Thoracic aorta (tissue), 2 donors: ENCODE results near the gene MRPL44. TPM values are rescaled to one million over a fixed set of nuclear protein-coding genes. Genes with fewer than 3 reads are reported as not detected.
A peak's percentile ranks its signal among the peaks of the same experiment; 100 is the strongest.

Source experiments
- ATAC-seq: fragments of 150-250 bp; one replicate; pipeline ENCODE4 v1.8.0; 2017; ENCODE audit warnings: low read depth; ENCODE audit not compliant: insufficient number of reproducible peaks, low FRiP score
- DNase-seq: peaks from one replicate; pipeline ENCODE4 v3.0.0-alpha.2; 2020; ENCODE audit warnings: low spot score
- H3K27ac ChIP-seq, 2 donors: fragments of 200-600 bp; sonication (generic); 1 replicate in 1 of 2; 2 replicates in 1 of 2; pipeline ENCODE4 v1.5.1; 2016; ENCODE audit warnings: mild to moderate bottlenecking in 2 of 2, moderate library complexity in 2 of 2
- H3K27me3 ChIP-seq: fragments of 200-600 bp; sonication (generic); replicated peaks from 2 replicates; pipeline ENCODE4 v1.6.0; 2016; ENCODE audit warnings: mild to moderate bottlenecking; ENCODE audit not compliant: insufficient read depth
- H3K36me3 ChIP-seq: fragments of 200-600 bp; sonication (generic); one replicate; pipeline ENCODE4 v1.5.1; 2016
- H3K4me1 ChIP-seq, 2 donors: fragments of 200-600 bp; sonication (generic); 1 replicate in 1 of 2; 2 replicates in 1 of 2; pipeline versions ENCODE4 v1.5.1 to v1.6.0; 2016; ENCODE audit warnings: low read depth in 2 of 2, mild to moderate bottlenecking in 1 of 2; ENCODE audit not compliant: control insufficient read depth in 1 of 2
- H3K4me3 ChIP-seq: fragments of 200-600 bp; sonication (generic); 2 replicates; pipeline ENCODE4 v1.5.1; 2016; ENCODE audit warnings: mild to moderate bottlenecking
- H3K9me3 ChIP-seq: fragments of 200-600 bp; sonication (generic); 2 replicates; pipeline ENCODE4 v1.5.1; 2016
- total RNA-seq, 2 donors: library from RNA; depleted of rRNA; stranded (reverse); fragments of >200 nt; gene quantifications; one replicate each; pipeline versions ENCODE4 v1.1.0 to v1.2.3, GENCODE V29; 2016
- TF ChIP-seq, protein P1 (sequence below): fragments of 200-600 bp; sonication (generic); IDR thresholded peaks from one replicate; pipeline ENCODE4 v1.5.1; 2019; ENCODE audit warnings: antibody characterized with exemption

MRPL44 gene
- total RNA-seq, 2 donors from 2014 or later = 20.5 to 22.7 TPM

DNA sequence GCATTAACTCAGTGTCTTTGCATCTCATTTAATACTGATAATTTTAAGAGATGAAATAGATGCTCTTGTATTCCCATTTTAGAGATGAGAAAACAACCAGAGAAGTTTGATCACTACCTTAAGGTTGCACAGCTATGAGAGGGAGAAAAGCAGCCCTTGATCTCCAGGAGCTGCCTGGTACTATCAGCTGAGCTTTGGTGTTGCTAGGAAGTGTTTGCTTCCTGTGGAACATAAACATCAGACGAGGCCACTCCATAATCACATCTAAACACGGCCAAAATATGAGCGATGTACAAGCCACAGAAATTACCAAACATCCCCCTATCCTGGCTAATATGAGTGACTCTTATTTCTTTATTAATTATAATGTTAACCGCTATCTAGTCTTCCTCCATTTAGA lies 11.5 kb upstream of the MRPL44 start:
- ATAC-seq = no peak
- peak overlapping the region; percentile 76 for H3K4me3 ChIP-seq

DNA sequence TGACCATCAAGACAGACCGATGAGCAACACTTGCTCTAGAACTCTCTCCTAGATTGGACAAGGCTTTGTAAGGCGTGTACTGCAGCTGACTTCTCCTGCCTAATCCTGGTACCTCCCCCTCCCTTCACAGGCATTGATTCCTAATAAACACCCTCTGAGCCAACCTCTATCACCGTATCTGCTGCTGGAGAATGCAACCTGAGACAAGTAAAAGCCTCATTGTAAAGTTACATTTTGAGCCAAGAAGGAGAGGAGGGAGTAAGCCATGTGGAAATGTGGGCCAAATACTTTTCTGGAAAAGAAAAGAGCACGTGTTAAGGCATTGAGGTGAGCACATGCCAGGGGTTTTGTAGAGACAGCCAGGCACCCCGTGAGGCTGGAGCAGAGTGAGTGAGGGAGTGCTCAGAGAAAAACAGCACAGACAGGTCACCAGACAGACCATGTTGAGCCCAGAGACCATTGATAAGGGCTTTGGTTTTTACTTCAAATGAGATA lies 9.5 kb upstream of the MRPL44 start:
- H3K9me3 ChIP-seq = no peaks in the 10 kb centered on the region
- no peaks in the 10 kb centered on the region for H3K36me3 ChIP-seq
- peaks cover 10 to 16% of the 10 kb centered on the region in 2 donors for H3K4me1 ChIP-seq
- no peak overlapping the region for H3K4me3 ChIP-seq
- ATAC-seq (no peak), DNase-seq (no peak)
- TF ChIP-seq, protein P1, sequence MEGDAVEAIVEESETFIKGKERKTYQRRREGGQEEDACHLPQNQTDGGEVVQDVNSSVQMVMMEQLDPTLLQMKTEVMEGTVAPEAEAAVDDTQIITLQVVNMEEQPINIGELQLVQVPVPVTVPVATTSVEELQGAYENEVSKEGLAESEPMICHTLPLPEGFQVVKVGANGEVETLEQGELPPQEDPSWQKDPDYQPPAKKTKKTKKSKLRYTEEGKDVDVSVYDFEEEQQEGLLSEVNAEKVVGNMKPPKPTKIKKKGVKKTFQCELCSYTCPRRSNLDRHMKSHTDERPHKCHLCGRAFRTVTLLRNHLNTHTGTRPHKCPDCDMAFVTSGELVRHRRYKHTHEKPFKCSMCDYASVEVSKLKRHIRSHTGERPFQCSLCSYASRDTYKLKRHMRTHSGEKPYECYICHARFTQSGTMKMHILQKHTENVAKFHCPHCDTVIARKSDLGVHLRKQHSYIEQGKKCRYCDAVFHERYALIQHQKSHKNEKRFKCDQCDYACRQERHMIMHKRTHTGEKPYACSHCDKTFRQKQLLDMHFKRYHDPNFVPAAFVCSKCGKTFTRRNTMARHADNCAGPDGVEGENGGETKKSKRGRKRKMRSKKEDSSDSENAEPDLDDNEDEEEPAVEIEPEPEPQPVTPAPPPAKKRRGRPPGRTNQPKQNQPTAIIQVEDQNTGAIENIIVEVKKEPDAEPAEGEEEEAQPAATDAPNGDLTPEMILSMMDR = no peak
- no peaks in the 10 kb centered on the region for H3K27me3 ChIP-seq
- H3K27ac ChIP-seq = no peak overlapping the region

More for the DNA sequence above, 11.5 kb upstream of the MRPL44 start:
- H3K36me3 ChIP-seq = no peaks in the 10 kb centered on the region
- DNase-seq = no peak
- no peaks in the 10 kb centered on the region for H3K9me3 ChIP-seq
- no peak overlapping the region for H3K27ac ChIP-seq
- H3K4me1 ChIP-seq = peaks cover 23 to 32% of the 10 kb centered on the region in 2 donors
- TF ChIP-seq, protein P1 = no peak
- H3K27me3 ChIP-seq = no peaks in the 10 kb centered on the region

DNA sequence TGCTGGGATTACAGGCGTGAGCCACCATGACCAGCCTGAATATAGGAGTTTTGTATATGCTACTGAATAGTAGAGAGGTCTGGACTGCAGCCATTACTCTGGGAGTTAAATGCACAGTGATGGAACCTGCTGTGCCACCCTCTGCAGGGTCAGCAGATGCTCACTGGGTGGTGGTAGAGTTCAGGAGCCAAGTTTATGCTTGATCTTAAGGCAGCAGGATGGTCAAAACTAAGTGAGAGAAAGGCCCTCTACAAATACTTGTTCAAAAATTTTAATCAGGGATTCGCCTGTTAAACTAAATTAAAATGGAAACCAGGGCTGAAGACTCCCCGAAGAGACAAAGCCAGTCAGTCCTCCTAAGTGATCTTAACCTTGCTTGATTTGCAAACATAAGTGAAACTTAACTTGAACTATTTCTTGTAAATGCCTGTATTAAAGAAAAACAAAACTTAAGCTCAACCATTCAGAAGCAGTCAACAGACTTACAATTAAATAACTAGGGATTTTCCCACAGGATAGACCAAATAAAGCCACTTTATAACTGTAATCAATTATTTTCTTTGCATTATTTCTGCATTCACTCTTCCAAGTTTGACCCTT lies 7.9 kb upstream of the MRPL44 start:
- Histone ChIP-seq H3K4me1 (peaks cover 4 to 5% of the 10 kb centered on the region in 2 donors), H3K27ac (no peak overlapping the region), H3K4me3 (no peak overlapping the region), H3K36me3 (no peaks in the 10 kb centered on the region), H3K27me3 (no peaks in the 10 kb centered on the region), H3K9me3 (no peaks in the 10 kb centered on the region)
- TF ChIP-seq, protein P1 = no peak
- ATAC-seq (no peak), DNase-seq (no peak)

DNA sequence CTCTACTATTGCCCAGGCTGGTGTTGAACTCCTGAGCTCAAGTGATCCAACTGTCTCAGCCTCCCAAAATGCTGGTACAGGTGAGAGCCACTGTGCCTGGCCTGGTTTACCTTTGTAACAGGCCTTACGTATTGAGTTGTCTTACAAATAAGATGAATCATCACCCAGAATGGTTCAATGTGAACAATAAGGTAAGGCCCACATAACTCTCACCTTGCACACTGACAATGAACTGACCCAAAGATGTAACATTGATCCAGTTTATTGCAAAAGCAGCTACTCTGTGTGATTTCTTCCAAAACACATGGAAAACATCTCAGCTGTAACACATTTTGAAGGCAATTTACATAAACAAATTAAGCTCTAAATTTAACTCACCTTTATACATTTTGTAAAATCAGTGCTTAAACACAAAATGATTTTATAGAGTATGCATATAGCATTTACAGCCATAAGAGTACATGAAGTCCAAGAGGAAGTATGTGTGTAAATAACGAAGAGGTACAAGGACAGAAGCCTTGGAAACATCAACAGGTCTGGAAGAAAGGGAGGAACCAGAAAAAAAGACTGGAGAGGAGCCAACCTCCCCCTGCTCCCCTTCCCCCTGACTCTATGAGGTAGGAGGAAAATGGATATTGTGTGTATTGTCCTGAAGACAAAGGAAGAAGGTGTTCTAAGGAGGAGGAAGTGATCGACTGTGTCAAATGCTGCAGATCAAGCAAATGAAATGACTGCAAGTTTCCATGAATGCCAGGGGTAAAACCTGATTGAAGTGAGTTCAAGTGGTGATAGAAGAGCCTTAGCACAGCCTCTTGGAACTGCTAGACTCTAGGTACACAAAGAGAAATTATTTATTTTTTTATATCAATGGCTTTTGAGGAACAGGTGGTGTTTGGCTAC lies 6.6 kb upstream of the MRPL44 start:
- no peaks in the 10 kb centered on the region for H3K9me3 ChIP-seq
- no peak overlapping the region for H3K27ac ChIP-seq
- no peaks in the 10 kb centered on the region for H3K27me3 ChIP-seq
- ATAC-seq (no peak), DNase-seq (no peak)
- H3K4me1 ChIP-seq = peaks cover under 1 to 2% of the 10 kb centered on the region in 2 donors
- H3K4me3 ChIP-seq = no peak overlapping the region
- TF ChIP-seq, protein P1 = no peak
- no peaks in the 10 kb centered on the region for H3K36me3 ChIP-seq

DNA sequence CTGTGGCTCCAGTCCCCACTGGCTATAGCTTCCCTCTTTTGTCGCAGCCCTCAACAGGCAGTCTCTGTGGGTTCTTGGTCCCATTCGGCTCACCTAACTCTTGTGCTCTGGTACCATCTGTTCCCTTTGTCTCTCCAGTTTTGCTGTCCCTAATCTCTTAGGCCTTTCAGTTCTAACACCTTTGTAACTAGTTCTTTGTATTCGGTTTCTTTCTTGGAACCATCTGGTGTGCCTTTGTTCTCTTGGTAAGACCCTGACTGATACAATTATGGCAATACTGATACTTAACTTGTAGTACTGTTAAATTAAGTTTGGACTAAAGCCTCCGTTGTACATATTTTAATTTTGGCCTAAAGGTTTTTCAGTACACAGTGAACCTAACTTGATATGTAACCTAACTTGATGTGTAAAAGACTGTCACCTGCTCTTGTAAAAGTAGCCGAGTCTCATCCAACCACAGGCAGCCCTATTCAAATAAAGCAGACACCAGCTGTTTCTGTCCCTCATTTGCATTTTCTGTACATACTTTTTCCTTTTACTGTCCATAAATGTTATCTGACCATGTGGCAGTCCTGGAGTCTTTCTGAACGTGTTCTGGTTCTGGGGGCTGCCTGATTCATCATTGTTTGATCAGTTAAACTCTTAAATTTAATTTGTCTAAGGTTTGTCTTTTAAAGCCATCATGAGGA lies 4.8 kb upstream of the MRPL44 start:
- H3K27ac ChIP-seq = no peak overlapping the region
- H3K4me3 ChIP-seq = no peak overlapping the region
- no peaks in the 10 kb centered on the region for H3K36me3 ChIP-seq
- H3K9me3 ChIP-seq = no peaks in the 10 kb centered on the region
- TF ChIP-seq, protein P1 = no peak
- DNase-seq = no peak
- H3K4me1 ChIP-seq = peaks cover 6 to 7% of the 10 kb centered on the region in 2 donors
- no peaks in the 10 kb centered on the region for H3K27me3 ChIP-seq
- ATAC-seq = no peak
